ENCODE measurements around the gene CD36. TPM values are rescaled to one million over a fixed set of nuclear protein-coding genes. Genes with fewer than 3 reads are reported as not detected.

The CD36 gene
- total and polyA plus RNA-seq, 5 donors from 2014 or later: 0.37 to 1.1 (median 0.52) TPM; not detected in 2

DNA sequence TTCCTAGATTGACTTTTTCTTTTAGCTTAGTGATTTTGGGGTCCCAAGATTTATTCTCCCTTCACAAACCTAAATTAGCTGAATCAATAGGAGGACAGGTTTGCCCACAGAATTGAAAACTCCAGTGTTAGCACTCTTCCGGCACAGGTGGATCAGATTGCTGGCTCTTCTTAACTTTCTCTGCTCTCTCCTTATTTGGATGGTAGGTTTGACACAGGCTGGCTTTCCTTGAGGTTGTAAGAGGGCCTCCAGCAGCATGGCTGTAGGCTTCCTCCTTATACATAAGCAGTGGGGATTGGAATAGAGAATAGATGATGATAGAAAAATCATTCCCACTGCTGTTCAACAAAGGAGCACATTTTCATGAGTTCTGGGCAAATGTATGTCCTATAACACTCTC, 9.4 kb upstream of the CD36 start:
- H3K27ac ChIP-seq (ENCODE audit: insufficient read depth, low read length, poor library complexity, severe bottlenecking): no peak overlapping the region
- Mint-ChIP-seq H3K27me3 (no peaks in the 10 kb centered on the region), H3K4me1 (no peaks in the 10 kb centered on the region), H3K27ac (no peak overlapping the region), H3K36me3 (no peaks in the 10 kb centered on the region), H3K4me3 (no peak overlapping the region), H3K9me3 (peaks cover 0 to 6% (median 3%) of the 10 kb centered on the region in 7 donors)
- H3K4me1 ChIP-seq (ENCODE audit: control insufficient read depth, insufficient read depth, low read length, poor library complexity, severe bottlenecking): no peaks in the 10 kb centered on the region
- H3K36me3 ChIP-seq (ENCODE audit: control insufficient read depth, insufficient read depth, low read length): no peaks in the 10 kb centered on the region
- no peak for DNase-seq
- H3K4me3 ChIP-seq (ENCODE audit: low read depth, low read length): no peak overlapping the region
- H3K9me3 ChIP-seq (ENCODE audit: control insufficient read depth in 2 of 2, low read length in 2 of 2): no peaks in the 10 kb centered on the region
- H3K27me3 ChIP-seq (ENCODE audit: control insufficient read depth, insufficient read depth, low read length): no peaks in the 10 kb centered on the region
- no peak for ATAC-seq (ENCODE audit: low read depth in 2 of 2)

DNA sequence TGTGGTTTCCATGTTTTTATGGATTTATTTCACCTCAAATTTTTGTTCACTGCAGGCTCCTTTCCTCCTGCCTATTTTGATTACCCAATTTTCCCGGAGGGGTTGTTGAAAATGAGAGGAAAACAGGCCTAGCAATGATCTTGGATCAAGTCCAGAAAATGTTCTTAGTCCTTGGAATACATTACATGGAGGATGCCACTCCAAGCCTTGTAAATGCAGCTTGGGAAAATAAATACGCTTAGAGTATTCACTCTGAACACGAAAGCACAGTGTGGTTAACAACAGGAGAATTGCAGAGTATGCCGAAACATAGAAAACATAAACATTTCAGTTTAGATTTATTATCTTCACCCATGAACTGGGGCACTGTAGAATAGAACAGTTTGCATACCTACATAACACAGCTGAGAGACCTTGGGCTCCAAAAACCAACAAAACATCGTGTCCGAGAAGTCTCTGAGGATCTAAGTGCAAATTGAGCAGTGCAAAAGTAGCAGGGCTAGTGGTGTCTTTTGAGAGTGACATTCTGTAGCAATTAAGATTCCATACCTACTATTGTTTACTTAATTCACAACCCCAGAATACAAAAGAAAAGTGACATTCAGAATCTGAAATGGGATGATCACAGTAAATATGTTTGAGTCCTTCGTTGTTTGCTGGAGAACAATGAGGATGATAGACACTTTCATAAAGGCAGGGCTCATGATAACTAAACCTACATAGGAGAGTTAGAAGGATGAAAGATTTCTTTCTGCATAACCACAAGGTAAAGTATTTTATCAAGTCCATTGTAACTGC, 7.6 kb upstream of the CD36 start:
- no peak overlapping the region for H3K4me3 ChIP-seq (ENCODE audit: low read depth, low read length)
- H3K36me3 Mint-ChIP-seq: no peaks in the 10 kb centered on the region
- peaks cover 0 to 4% of the 10 kb centered on the region in 2 experiments for H3K9me3 ChIP-seq (ENCODE audit: control insufficient read depth in 2 of 2, low read length in 2 of 2)
- no peaks in the 10 kb centered on the region for H3K27me3 ChIP-seq (ENCODE audit: control insufficient read depth, insufficient read depth, low read length)
- no peak overlapping the region for H3K4me3 Mint-ChIP-seq
- no peak overlapping the region for H3K27ac Mint-ChIP-seq
- no peaks in the 10 kb centered on the region for H3K4me1 ChIP-seq (ENCODE audit: control insufficient read depth, insufficient read depth, low read length, poor library complexity, severe bottlenecking)
- H3K27ac ChIP-seq (ENCODE audit: insufficient read depth, low read length, poor library complexity, severe bottlenecking): no peak overlapping the region
- no peak for DNase-seq
- no peaks in the 10 kb centered on the region for H3K27me3 Mint-ChIP-seq
- no peaks in the 10 kb centered on the region for H3K36me3 ChIP-seq (ENCODE audit: control insufficient read depth, insufficient read depth, low read length)
- ATAC-seq (ENCODE audit: low read depth in 2 of 2): no peak
- peaks cover 0 to 5% (median 0%) of the 10 kb centered on the region in 7 donors for H3K9me3 Mint-ChIP-seq
- no peaks in the 10 kb centered on the region for H3K4me1 Mint-ChIP-seq

GRCh38 chr7:80631421-80631820, 7.0 kb upstream of the CD36 start:
- H3K4me1 Mint-ChIP-seq: no peaks in the 10 kb centered on the region
- H3K36me3 Mint-ChIP-seq: no peaks in the 10 kb centered on the region
- H3K27me3 ChIP-seq (ENCODE audit: control insufficient read depth, insufficient read depth, low read length): no peaks in the 10 kb centered on the region
- no peak overlapping the region for H3K27ac ChIP-seq (ENCODE audit: insufficient read depth, low read length, poor library complexity, severe bottlenecking)
- no peaks in the 10 kb centered on the region for H3K4me1 ChIP-seq (ENCODE audit: control insufficient read depth, insufficient read depth, low read length, poor library complexity, severe bottlenecking)
- ATAC-seq (ENCODE audit: low read depth in 2 of 2): no peak
- H3K9me3 Mint-ChIP-seq: peaks cover 0 to 5% (median 0%) of the 10 kb centered on the region in 7 donors
- H3K9me3 ChIP-seq (ENCODE audit: control insufficient read depth in 2 of 2, low read length in 2 of 2): peaks cover 0 to 5% of the 10 kb centered on the region in 2 experiments
- DNase-seq: no peak
- no peaks in the 10 kb centered on the region for H3K36me3 ChIP-seq (ENCODE audit: control insufficient read depth, insufficient read depth, low read length)
- H3K4me3 Mint-ChIP-seq: no peak overlapping the region
- no peak overlapping the region for H3K4me3 ChIP-seq (ENCODE audit: low read depth, low read length)
- no peak overlapping the region for H3K27ac Mint-ChIP-seq
- no peaks in the 10 kb centered on the region for H3K27me3 Mint-ChIP-seq

GRCh38 chr7:80632139-80632538, 6.3 kb upstream of the CD36 start:
- Histone ChIP-seq H3K9me3 (ENCODE audit: control insufficient read depth in 2 of 2, low read length in 2 of 2) (peaks cover 0 to 5% of the 10 kb centered on the region in 2 experiments), H3K36me3 (ENCODE audit: control insufficient read depth, insufficient read depth, low read length) (no peaks in the 10 kb centered on the region), H3K27me3 (ENCODE audit: control insufficient read depth, insufficient read depth, low read length) (no peaks in the 10 kb centered on the region), H3K27ac (ENCODE audit: insufficient read depth, low read length, poor library complexity, severe bottlenecking) (no peak overlapping the region), H3K4me3 (ENCODE audit: low read depth, low read length) (no peak overlapping the region), H3K4me1 (ENCODE audit: control insufficient read depth, insufficient read depth, low read length, poor library complexity, severe bottlenecking) (no peaks in the 10 kb centered on the region)
- H3K9me3 Mint-ChIP-seq: peaks cover 0 to 5% (median 0%) of the 10 kb centered on the region in 7 donors
- H3K27me3 Mint-ChIP-seq: no peaks in the 10 kb centered on the region
- H3K4me3 Mint-ChIP-seq: no peak overlapping the region
- ATAC-seq (ENCODE audit: low read depth in 2 of 2) (no peak), DNase-seq (no peak)
- H3K4me1 Mint-ChIP-seq: no peaks in the 10 kb centered on the region
- no peaks in the 10 kb centered on the region for H3K36me3 Mint-ChIP-seq
- H3K27ac Mint-ChIP-seq: no peak overlapping the region

- Mint-ChIP-seq H3K36me3 (no peaks in the 10 kb centered on the region), H3K4me3 (no peak overlapping the region), H3K27me3 (no peaks in the 10 kb centered on the region), H3K27ac (no peak overlapping the region), H3K9me3 (peaks cover 0 to 5% (median 0%) of the 10 kb centered on the region in 7 donors), H3K4me1 (no peaks in the 10 kb centered on the region)
- Histone ChIP-seq H3K27ac (ENCODE audit: insufficient read depth, low read length, poor library complexity, severe bottlenecking) (no peak overlapping the region), H3K36me3 (ENCODE audit: control insufficient read depth, insufficient read depth, low read length) (no peaks in the 10 kb centered on the region), H3K9me3 (ENCODE audit: control insufficient read depth in 2 of 2, low read length in 2 of 2) (peaks cover 0 to 5% of the 10 kb centered on the region in 2 experiments), H3K4me3 (ENCODE audit: low read depth, low read length) (no peak overlapping the region), H3K27me3 (ENCODE audit: control insufficient read depth, insufficient read depth, low read length) (no peaks in the 10 kb centered on the region), H3K4me1 (ENCODE audit: control insufficient read depth, insufficient read depth, low read length, poor library complexity, severe bottlenecking) (no peaks in the 10 kb centered on the region)
- DNase-seq (no peak), ATAC-seq (ENCODE audit: low read depth in 2 of 2) (no peak)
Observed at GRCh38 chr7:80632819-80633218, 5.6 kb upstream of the CD36 start.

DNA sequence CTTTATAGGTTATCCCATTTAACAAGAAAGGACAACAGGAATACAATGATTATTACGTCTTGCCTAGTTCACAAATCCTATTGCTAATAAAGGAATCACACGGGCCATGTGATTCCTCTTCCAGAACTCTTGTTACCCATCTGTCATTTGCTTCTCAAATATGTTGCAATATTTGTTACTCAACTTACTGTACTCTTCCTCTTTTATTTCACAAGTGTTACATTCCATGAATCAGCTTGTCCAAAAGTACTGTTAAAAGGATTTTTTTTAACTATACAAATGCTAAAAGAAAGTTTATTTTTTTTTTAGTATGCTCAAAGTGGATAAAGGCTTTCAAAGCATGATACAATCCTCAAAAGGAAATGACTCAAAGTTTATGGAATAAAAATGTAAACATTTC, 3.9 kb upstream of the CD36 start:
- H3K27ac Mint-ChIP-seq: no peak overlapping the region
- H3K4me3 ChIP-seq (ENCODE audit: low read depth, low read length): no peak overlapping the region
- H3K27me3 Mint-ChIP-seq: no peaks in the 10 kb centered on the region
- H3K4me1 Mint-ChIP-seq: no peaks in the 10 kb centered on the region
- ATAC-seq (ENCODE audit: low read depth in 2 of 2) (no peak), DNase-seq (no peak)
- H3K36me3 Mint-ChIP-seq: no peaks in the 10 kb centered on the region
- no peaks in the 10 kb centered on the region for H3K9me3 Mint-ChIP-seq
- H3K27me3 ChIP-seq (ENCODE audit: control insufficient read depth, insufficient read depth, low read length): no peaks in the 10 kb centered on the region
- no peaks in the 10 kb centered on the region for H3K4me1 ChIP-seq (ENCODE audit: control insufficient read depth, insufficient read depth, low read length, poor library complexity, severe bottlenecking)
- H3K4me3 Mint-ChIP-seq: no peak overlapping the region
- H3K9me3 ChIP-seq (ENCODE audit: control insufficient read depth in 2 of 2, low read length in 2 of 2): peaks cover 0 to 5% of the 10 kb centered on the region in 2 experiments
- H3K36me3 ChIP-seq (ENCODE audit: control insufficient read depth, insufficient read depth, low read length): no peaks in the 10 kb centered on the region
- H3K27ac ChIP-seq (ENCODE audit: insufficient read depth, low read length, poor library complexity, severe bottlenecking): no peak overlapping the region

DNA sequence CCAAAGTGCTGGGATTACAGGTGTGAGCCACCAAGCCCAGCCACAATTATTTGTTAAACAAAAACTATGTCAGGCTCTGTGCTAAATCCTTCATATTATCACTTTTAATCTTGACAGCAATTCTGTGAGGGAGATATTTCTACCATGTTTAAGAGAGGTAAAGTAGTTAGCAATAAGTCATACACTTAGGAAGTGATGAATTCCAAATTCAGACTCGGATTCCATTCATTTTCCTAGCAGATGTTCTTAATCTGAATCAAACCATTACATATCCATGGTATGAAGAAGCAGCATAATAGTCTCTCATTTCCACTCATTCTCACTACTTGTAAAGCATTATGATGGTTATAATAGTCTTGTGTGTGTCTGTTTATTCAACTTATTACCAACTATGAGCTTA, 2.9 kb upstream of the CD36 start:
- Histone ChIP-seq H3K27me3 (ENCODE audit: control insufficient read depth, insufficient read depth, low read length) (no peaks in the 10 kb centered on the region), H3K4me1 (ENCODE audit: control insufficient read depth, insufficient read depth, low read length, poor library complexity, severe bottlenecking) (no peaks in the 10 kb centered on the region), H3K36me3 (ENCODE audit: control insufficient read depth, insufficient read depth, low read length) (no peaks in the 10 kb centered on the region), H3K27ac (ENCODE audit: insufficient read depth, low read length, poor library complexity, severe bottlenecking) (no peak overlapping the region), H3K4me3 (ENCODE audit: low read depth, low read length) (no peak overlapping the region), H3K9me3 (ENCODE audit: control insufficient read depth in 2 of 2, low read length in 2 of 2) (peaks cover 0 to 5% of the 10 kb centered on the region in 2 experiments)
- no peak overlapping the region for H3K4me3 Mint-ChIP-seq
- ATAC-seq (ENCODE audit: low read depth in 2 of 2): no peak
- no peaks in the 10 kb centered on the region for H3K4me1 Mint-ChIP-seq
- no peaks in the 10 kb centered on the region for H3K27me3 Mint-ChIP-seq
- H3K9me3 Mint-ChIP-seq: no peaks in the 10 kb centered on the region
- no peak overlapping the region for H3K27ac Mint-ChIP-seq
- no peaks in the 10 kb centered on the region for H3K36me3 Mint-ChIP-seq
- DNase-seq: no peak

DNA sequence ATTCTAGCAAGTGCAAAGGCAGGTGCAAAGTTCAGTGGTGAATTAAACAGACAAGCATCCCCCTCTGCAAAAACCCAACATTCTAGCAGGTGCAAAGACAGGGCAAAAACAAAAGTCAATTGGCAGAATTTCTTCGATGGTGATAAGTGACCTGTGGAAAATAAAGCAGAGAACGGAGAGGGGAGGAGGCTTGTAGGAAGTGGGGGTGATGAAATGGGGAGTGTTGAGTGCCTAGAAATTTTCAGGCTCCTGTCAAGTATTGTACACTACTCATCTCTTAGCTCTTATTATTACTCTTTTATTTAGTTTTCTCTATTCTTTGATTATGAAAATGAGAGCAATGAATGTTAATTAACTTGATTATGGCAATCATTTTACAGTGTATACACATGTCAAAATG, 2.4 kb upstream of the CD36 start:
- Mint-ChIP-seq H3K4me1 (no peaks in the 10 kb centered on the region), H3K9me3 (no peaks in the 10 kb centered on the region), H3K27me3 (no peaks in the 10 kb centered on the region), H3K4me3 (no peak overlapping the region), H3K27ac (no peak overlapping the region), H3K36me3 (no peaks in the 10 kb centered on the region)
- H3K27me3 ChIP-seq (ENCODE audit: control insufficient read depth, insufficient read depth, low read length): no peaks in the 10 kb centered on the region
- no peaks in the 10 kb centered on the region for H3K36me3 ChIP-seq (ENCODE audit: control insufficient read depth, insufficient read depth, low read length)
- H3K27ac ChIP-seq (ENCODE audit: insufficient read depth, low read length, poor library complexity, severe bottlenecking): no peak overlapping the region
- ATAC-seq (ENCODE audit: low read depth in 2 of 2) (no peak), DNase-seq (no peak)
- peaks cover 0 to 5% of the 10 kb centered on the region in 2 experiments for H3K9me3 ChIP-seq (ENCODE audit: control insufficient read depth in 2 of 2, low read length in 2 of 2)
- H3K4me3 ChIP-seq (ENCODE audit: low read depth, low read length): no peak overlapping the region
- no peaks in the 10 kb centered on the region for H3K4me1 ChIP-seq (ENCODE audit: control insufficient read depth, insufficient read depth, low read length, poor library complexity, severe bottlenecking)
